Neuronal stem cell (in vitro differentiated cells): ENCODE results near the gene CHID1.

Experiments used
- DNase-seq: peaks from one replicate; pipeline ENCODE4 v3.0.0-alpha.2; 2013; ENCODE audit warnings: low spot score
- H2AFZ ChIP-seq: one replicate; pipeline ENCODE4 v1.6.1; 2013; ENCODE audit warnings: mild to moderate bottlenecking, low read length, inconsistent platforms
- H2AK5ac ChIP-seq: 2 replicates; pipeline ENCODE4 v1.6.1; 2013; ENCODE audit warnings: low read depth, mild to moderate bottlenecking, inconsistent platforms, low read length, moderate library complexity, mixed read lengths
- H2BK120ac ChIP-seq: 2 replicates; pipeline ENCODE4 v1.6.1; 2013; ENCODE audit warnings: low read depth, mild to moderate bottlenecking, inconsistent platforms, low read length, moderate library complexity, mixed read lengths
- H2BK12ac ChIP-seq: one replicate; pipeline ENCODE4 v1.6.1; 2013; ENCODE audit warnings: low read length, inconsistent platforms
- H2BK15ac ChIP-seq: 2 replicates; pipeline ENCODE4 v1.6.1; 2013; ENCODE audit warnings: mild to moderate bottlenecking, low read length, inconsistent platforms, mixed read lengths
- H2BK5ac ChIP-seq: one replicate; pipeline ENCODE4 v1.6.1; 2013; ENCODE audit warnings: inconsistent platforms, mild to moderate bottlenecking, low read length, moderate library complexity
- H3K14ac ChIP-seq: one replicate; pipeline ENCODE4 v1.6.1; 2013; ENCODE audit warnings: low read length, inconsistent platforms
- H3K18ac ChIP-seq: 2 replicates; pipeline ENCODE4 v1.6.1; 2013; ENCODE audit warnings: low read length, inconsistent platforms
- H3K23ac ChIP-seq: 2 replicates; pipeline ENCODE4 v1.6.1; 2013; ENCODE audit warnings: low read depth, mild to moderate bottlenecking, mixed read lengths, low read length, inconsistent platforms; ENCODE audit not compliant: poor library complexity
- H3K27ac ChIP-seq: replicated peaks from 3 replicates; pipeline ENCODE4 v1.5.1; 2013; ENCODE audit warnings: low read length, inconsistent platforms
- H3K27me3 ChIP-seq, 3 experiments: 2 replicates each; pipeline ENCODE4 v1.6.1; 2013; ENCODE audit warnings: low read length in 3 of 3, mild to moderate bottlenecking in 2 of 3, inconsistent platforms in 1 of 3, low read depth in 1 of 3, mixed read lengths in 1 of 3, moderate library complexity in 1 of 3; ENCODE audit not compliant: control insufficient read depth in 3 of 3, insufficient read depth in 3 of 3
- H3K36me3 ChIP-seq, 2 donors: replicated peaks in 1 of 2; 2 replicates each; pipeline ENCODE4 v1.6.1; 2013; ENCODE audit warnings: low read length in 2 of 2; ENCODE audit not compliant: control insufficient read depth in 2 of 2, insufficient read depth in 2 of 2
- H3K4ac ChIP-seq: 2 replicates; pipeline ENCODE4 v1.6.1; 2013; ENCODE audit warnings: inconsistent platforms, mild to moderate bottlenecking, low read length, moderate library complexity
- H3K4me1 ChIP-seq, 2 donors: 1 replicate in 1 of 2; 2 replicates in 1 of 2; pipeline ENCODE4 v1.6.1; 2013; ENCODE audit warnings: low read length in 2 of 2, low read depth in 1 of 2; ENCODE audit not compliant: control insufficient read depth in 2 of 2, insufficient read depth in 1 of 2
- H3K4me2 ChIP-seq: one replicate; pipeline ENCODE4 v1.6.1; 2013; ENCODE audit warnings: mild to moderate bottlenecking, low read length, inconsistent platforms; ENCODE audit not compliant: insufficient read depth, poor library complexity, severe bottlenecking
- H3K4me3 ChIP-seq, 2 donors: 2 replicates each; pipeline ENCODE4 v1.5.1; 2013; ENCODE audit warnings: low read length in 2 of 2, mild to moderate bottlenecking in 2 of 2, inconsistent platforms in 1 of 2, moderate library complexity in 1 of 2
- H3K79me1 ChIP-seq: one replicate; pipeline ENCODE4 v1.6.1; 2013; ENCODE audit warnings: low read depth, mild to moderate bottlenecking, inconsistent platforms, low read length, moderate library complexity
- H3K9ac ChIP-seq: one replicate; pipeline ENCODE4 v1.6.1; 2013; ENCODE audit warnings: mild to moderate bottlenecking, low read depth, low read length, inconsistent platforms; ENCODE audit not compliant: poor library complexity
- H3K9me3 ChIP-seq, 2 donors: replicated peaks in 1 of 2; 2 replicates each; pipeline versions ENCODE3 to v1.6.1; 2013; ENCODE audit warnings: low read length in 2 of 2, mild to moderate bottlenecking in 2 of 2, inconsistent platforms in 1 of 2, low read depth in 1 of 2, mixed read lengths in 1 of 2, moderate library complexity in 1 of 2; ENCODE audit not compliant: control insufficient read depth in 2 of 2, insufficient read depth in 1 of 2
- H4K8ac ChIP-seq: one replicate; pipeline ENCODE4 v1.6.1; 2013; ENCODE audit warnings: low read depth, mild to moderate bottlenecking, inconsistent platforms, low read length, moderate library complexity
- H4K91ac ChIP-seq: one replicate; pipeline ENCODE4 v1.6.1; 2013; ENCODE audit warnings: low read length, low read depth, mild to moderate bottlenecking, inconsistent platforms; ENCODE audit not compliant: poor library complexity
- WGBS, 2 donors: extraction: QIAGEN DNeasy Blood & Tissue Kit; methylation state at CpG; one replicate each; pipeline ENCODE4 v1.1.7; 2013; ENCODE audit warnings: missing lambda C conversion rate in 2 of 2, mixed read lengths in 1 of 2; ENCODE audit not compliant: insufficient read length in 2 of 2, insufficient replicate concordance in 1 of 2; ENCODE audit errors: extremely low coverage in 2 of 2; 5-methylcytosine and 5-hydroxymethylcytosine counted together

CHID1 gene

DNA sequence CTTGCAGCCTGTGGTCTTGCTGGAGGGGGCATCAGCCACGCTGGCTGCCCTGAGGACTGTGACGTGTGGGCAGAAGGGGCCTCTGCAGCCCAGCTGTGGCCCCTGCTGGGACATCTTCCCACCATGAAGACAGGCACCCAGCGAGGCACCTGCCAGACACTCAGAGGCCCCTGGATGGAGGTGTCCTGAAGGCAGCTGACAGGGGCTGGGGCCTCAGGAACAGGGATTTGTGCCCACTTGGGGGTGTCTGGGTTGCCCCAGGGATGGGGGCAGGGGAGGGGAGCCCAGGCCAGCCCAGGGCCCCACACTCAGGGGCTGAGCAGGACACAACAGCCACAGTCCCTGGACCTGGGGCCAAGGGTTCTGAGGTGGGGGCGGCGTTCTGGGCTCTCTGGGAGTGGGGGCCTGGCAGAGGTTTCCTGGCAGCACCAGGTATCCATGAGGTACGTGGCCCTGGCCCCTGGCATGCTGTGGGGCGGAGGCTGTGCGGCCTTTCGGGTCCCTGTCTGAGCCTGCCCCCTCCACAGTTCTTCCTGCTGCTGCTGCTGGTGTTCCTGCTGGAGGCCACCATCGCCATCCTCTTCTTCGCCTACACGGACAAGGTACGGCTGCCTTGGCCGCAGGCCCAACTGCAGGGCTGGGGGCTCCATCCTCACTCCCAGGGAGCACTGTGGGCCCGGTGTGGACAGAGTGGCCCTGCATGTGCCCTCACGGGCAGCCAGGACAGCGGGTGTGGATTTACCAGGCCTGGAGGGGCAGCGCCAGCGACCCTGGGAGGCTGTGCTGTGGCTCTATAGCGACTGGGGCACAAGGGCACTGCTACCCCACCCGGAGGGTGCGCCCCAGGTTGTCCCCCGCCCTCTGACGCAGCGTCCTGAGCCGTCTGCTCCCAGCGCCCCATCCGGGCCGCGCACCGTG, 46.4 kb downstream of the CHID1 start:
- Histone ChIP-seq H2BK12ac (no peak overlapping the region), H3K14ac (peak overlapping the region; percentile 3), H3K4me1 (peaks cover 7 to 13% of the 10 kb centered on the region in 2 donors), H4K8ac (no peak overlapping the region), H2BK120ac (no peak overlapping the region), H2BK15ac (no peak overlapping the region), H3K18ac (peak overlapping the region; percentile 80), H2AK5ac (peak overlapping the region; percentile 98), H3K79me1 (peaks cover 10% of the 10 kb centered on the region), H2BK5ac (peak overlapping the region; percentile 75), H3K4me2 (no peak overlapping the region), H3K27ac (no peak overlapping the region), H3K9me3 (no peaks in the 10 kb centered on the region), H4K91ac (no peak overlapping the region), H3K36me3 (peaks cover 4 to 41% of the 10 kb centered on the region in 2 donors), H3K4me3 (no peak overlapping the region), H3K23ac (peak overlapping the region; percentile 43), H3K4ac (no peak overlapping the region), H3K9ac (no peak overlapping the region), H2AFZ (no peak overlapping the region), H3K27me3 (no peaks in the 10 kb centered on the region)
- WGBS, 2 donors: no CpG with 5 or more reads among the region's 31 CpGs
- DNase-seq: no peak

DNA sequence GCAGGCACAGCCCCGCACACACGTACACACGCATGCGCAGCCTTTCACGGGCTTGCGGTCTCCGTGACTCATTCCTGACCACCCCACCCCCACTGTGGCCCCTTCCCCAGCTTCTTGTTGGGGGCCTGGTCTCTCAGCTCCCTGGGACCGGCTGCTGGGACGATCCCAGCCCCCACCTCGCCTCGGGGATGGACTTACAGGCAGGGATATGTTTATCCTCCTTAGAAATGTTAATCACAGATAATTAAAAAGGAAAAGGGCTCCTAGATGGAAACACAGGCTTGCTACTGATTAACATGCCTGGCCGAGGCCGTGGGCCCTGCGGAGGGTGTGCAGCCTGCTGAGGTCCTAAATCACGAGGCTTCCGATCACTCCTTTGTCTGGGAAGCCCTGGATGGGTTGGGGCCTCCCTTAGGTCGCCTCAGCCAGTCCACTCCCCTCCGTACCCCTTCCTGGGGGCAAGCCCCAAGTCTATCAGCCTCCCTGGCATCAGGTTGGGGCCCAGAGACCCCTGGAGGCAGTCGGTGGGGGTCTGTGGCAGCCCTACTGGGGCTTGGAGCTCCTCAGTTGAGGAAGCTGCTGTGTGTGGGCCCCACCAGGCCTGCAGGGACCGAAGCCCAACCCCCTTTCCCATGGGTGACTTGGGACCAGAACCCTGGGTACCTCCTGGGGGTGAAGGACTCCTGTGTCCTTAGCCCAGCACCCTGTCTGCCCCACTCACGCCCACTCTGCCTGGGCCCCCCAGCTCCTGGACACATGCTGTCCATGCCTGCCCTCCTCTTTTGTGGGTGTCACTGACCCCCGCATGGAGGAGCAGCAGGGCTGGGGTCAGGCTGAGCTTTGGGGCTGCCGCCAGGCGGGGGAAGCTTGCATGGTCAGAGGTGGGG, 47.3 kb downstream of the CHID1 start:
- Histone ChIP-seq H2BK5ac (peak overlapping the region; percentile 75), H3K4me3 (no peak overlapping the region), H2AFZ (no peak overlapping the region), H3K4ac (peak overlapping the region; percentile 53), H3K9ac (peak overlapping the region; percentile 70), H3K9me3 (no peaks in the 10 kb centered on the region), H3K23ac (peak overlapping the region; percentile 67), H2AK5ac (peak overlapping the region; percentile 98), H4K91ac (peak overlapping the region; percentile 30), H3K79me1 (peaks cover 13% of the 10 kb centered on the region), H4K8ac (peak overlapping the region; percentile 92), H2BK15ac (peak overlapping the region; percentile 6), H2BK12ac (peak overlapping the region; percentile 84), H2BK120ac (no peak overlapping the region), H3K27me3 (no peaks in the 10 kb centered on the region), H3K4me2 (no peak overlapping the region), H3K4me1 (peaks cover 7 to 13% of the 10 kb centered on the region in 2 donors), H3K27ac (no peak overlapping the region), H3K36me3 (peaks cover 0 to 33% of the 10 kb centered on the region in 2 donors), H3K14ac (peak overlapping the region; percentile 89), H3K18ac (peak overlapping the region; percentile 94)
- DNase-seq: no peak
- no CpG with 5 or more reads among the region's 24 CpGs for WGBS, 2 donors

DNA sequence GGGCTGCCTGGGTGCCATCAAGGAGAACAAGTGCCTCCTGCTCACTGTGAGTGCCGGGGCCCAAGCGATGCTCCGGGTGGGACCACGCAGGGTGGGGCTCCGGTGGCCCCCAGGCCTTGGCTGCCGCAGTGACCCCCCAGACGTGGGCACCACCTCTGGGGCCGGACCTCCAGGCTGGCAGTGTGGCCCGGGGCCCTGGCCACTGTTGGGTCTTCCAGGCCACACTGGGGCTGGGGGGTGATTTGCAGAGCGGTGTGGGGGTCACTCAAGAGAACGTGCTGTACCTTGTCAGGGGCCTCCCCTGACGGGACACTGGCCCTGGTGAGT, 48.0 kb downstream of the CHID1 start:
- Histone ChIP-seq H2BK12ac (peak overlapping the region; percentile 84), H3K4ac (peak overlapping the region; percentile 53), H3K9ac (peak overlapping the region; percentile 38), H3K4me3 (no peak overlapping the region), H2BK5ac (no peak overlapping the region), H2AK5ac (peak overlapping the region; percentile 98), H2AFZ (no peak overlapping the region), H3K27ac (no peak overlapping the region), H3K18ac (peak overlapping the region; percentile 94), H2BK15ac (peak overlapping the region; percentile 6), H4K91ac (no peak overlapping the region), H3K4me1 (peaks cover 7 to 14% of the 10 kb centered on the region in 2 donors), H3K4me2 (no peak overlapping the region), H3K79me1 (peaks cover 12% of the 10 kb centered on the region), H3K36me3 (peaks cover 0 to 33% of the 10 kb centered on the region in 2 donors), H4K8ac (no peak overlapping the region), H3K14ac (peak overlapping the region; percentile 89), H3K23ac (peak overlapping the region; percentile 67), H3K9me3 (no peaks in the 10 kb centered on the region), H3K27me3 (no peaks in the 10 kb centered on the region), H2BK120ac (no peak overlapping the region)
- DNase-seq: no peak
- no CpG with 5 or more reads among the region's 12 CpGs for WGBS, 2 donors
